IMR-90 (cell line): ENCODE measurements around the gene LYPD3. TPM values are rescaled to one million over a fixed set of nuclear protein-coding genes. Genes with fewer than 3 reads are reported as not detected.

Source experiments
- ATAC-seq: fragments of 200-7000 bp; cut with Tn5 transposase; 2 replicates; pipeline ENCODE4 v1.9.1; 2020; ENCODE audit warnings: low read depth, mild to moderate bottlenecking, moderate library complexity
- BruUV-seq: library from RNA; stranded (reverse); fragments of 400-500 nt; replicated peaks from 2 replicates; lab custom pipeline; 2021; lab: Mats Ljungman, UMichigan
- CTCF ChIA-PET: fragments of 300-600 bp; formaldehyde crosslinking; extraction: SDS; loops from one replicate; lab custom pipeline; 2021; ENCODE audit warnings: antibody characterized with exemption; lab: Yijun Ruan, JAX
- POLR2A ChIA-PET: fragments of 300-600 bp; sonication (Branson Sonifier 250); formaldehyde crosslinking; loops from one replicate; lab custom pipeline; 2022; ENCODE audit warnings: antibody characterized with exemption; ENCODE audit not compliant: unreplicated experiment; lab: Charles Lee
- DNase-seq: peaks from one replicate; pipeline ENCODE4 v3.0.0; 2013
- H2AFZ ChIP-seq: replicated peaks from 2 replicates; pipeline ENCODE3; 2013; ENCODE audit warnings: low read length, mild to moderate bottlenecking; ENCODE audit not compliant: poor library complexity
- H2AK5ac ChIP-seq: 2 replicates; pipeline ENCODE4 v1.6.1; 2013; ENCODE audit warnings: low read depth, low read length, inconsistent platforms
- H2AK9ac ChIP-seq: replicated peaks from 2 replicates; pipeline ENCODE3; 2013; ENCODE audit warnings: mild to moderate bottlenecking, low read depth, low read length, moderate library complexity; ENCODE audit not compliant: poor library complexity
- H2BK120ac ChIP-seq: 2 replicates; pipeline ENCODE4 v1.6.1; 2013; ENCODE audit warnings: low read depth, low read length, inconsistent platforms
- H2BK15ac ChIP-seq: 3 replicates; pipeline ENCODE4 v1.6.1; 2013; ENCODE audit warnings: low read depth, low read length, inconsistent platforms
- H2BK20ac ChIP-seq: 2 replicates; pipeline ENCODE4 v1.6.1; 2013; ENCODE audit warnings: low read depth, mild to moderate bottlenecking, inconsistent platforms, low read length, moderate library complexity
- H2BK5ac ChIP-seq: 2 replicates; pipeline ENCODE4 v1.6.1; 2013; ENCODE audit warnings: mild to moderate bottlenecking, low read depth, low read length, inconsistent platforms; ENCODE audit not compliant: poor library complexity, severe bottlenecking
- H3K14ac ChIP-seq: replicated peaks from 2 replicates; pipeline ENCODE4 v1.6.1; 2013; ENCODE audit warnings: low read depth, low read length, inconsistent platforms
- H3K18ac ChIP-seq: 2 replicates; pipeline ENCODE4 v1.6.1; 2013; ENCODE audit warnings: low read depth, low read length, control low read depth
- H3K23ac ChIP-seq: 2 replicates; pipeline ENCODE4 v1.6.1; 2013; ENCODE audit warnings: low read depth, low read length, inconsistent platforms
- H3K27ac ChIP-seq: 2 replicates; pipeline ENCODE4 v1.5.1; 2013; ENCODE audit warnings: mild to moderate bottlenecking, control low read depth, low read length; ENCODE audit not compliant: insufficient read depth
- H3K27me3 ChIP-seq: 2 replicates; pipeline ENCODE4 v1.6.1; 2013; ENCODE audit warnings: low read length; ENCODE audit not compliant: control insufficient read depth, insufficient read depth
- H3K36me3 ChIP-seq: 2 replicates; pipeline ENCODE4 v1.6.1; 2013; ENCODE audit warnings: low read length, mixed read lengths; ENCODE audit not compliant: control insufficient read depth, insufficient read depth
- H3K4ac ChIP-seq: 2 replicates; pipeline ENCODE4 v1.6.1; 2013; ENCODE audit warnings: low read depth, low read length, inconsistent platforms
- H3K4me1 ChIP-seq: 2 replicates; pipeline ENCODE4 v1.6.1; 2013; ENCODE audit warnings: low read length, mixed read lengths; ENCODE audit not compliant: control insufficient read depth, insufficient read depth
- H3K4me2 ChIP-seq: 2 replicates; pipeline ENCODE4 v1.6.1; 2013; ENCODE audit warnings: low read depth, mild to moderate bottlenecking, control low read depth, low read length, moderate library complexity
- H3K4me3 ChIP-seq: 2 replicates; pipeline ENCODE4 v1.5.1; 2013; ENCODE audit warnings: low read depth, mild to moderate bottlenecking, control low read depth, low read length, moderate library complexity; ENCODE audit not compliant: insufficient read depth
- H3K56ac ChIP-seq: 2 replicates; pipeline ENCODE4 v1.6.1; 2013; ENCODE audit warnings: low read length, inconsistent platforms; ENCODE audit not compliant: insufficient read depth; ENCODE audit errors: extremely low read depth
- H3K79me1 ChIP-seq, 2 experiments: 2 replicates each; pipeline ENCODE4 v1.6.1; 2013; ENCODE audit warnings: low read length in 2 of 2, inconsistent platforms in 1 of 2, low read depth in 1 of 2
- H3K9ac ChIP-seq: 2 replicates; pipeline ENCODE4 v1.6.1; 2013; ENCODE audit warnings: low read depth, low read length, control low read depth
- H3K9me1 ChIP-seq: 2 replicates; pipeline ENCODE4 v1.6.1; 2013; ENCODE audit warnings: low read length, inconsistent platforms; ENCODE audit not compliant: insufficient read depth
- H3K9me3 ChIP-seq: 2 replicates; pipeline ENCODE4 v1.6.1; 2013; ENCODE audit warnings: low read length; ENCODE audit not compliant: control insufficient read depth, insufficient read depth
- H4K20me1 ChIP-seq: 2 replicates; pipeline ENCODE4 v1.6.1; 2013; ENCODE audit warnings: low read length, inconsistent platforms; ENCODE audit not compliant: insufficient read depth
- H4K5ac ChIP-seq: 2 replicates; pipeline ENCODE4 v1.6.1; 2013; ENCODE audit warnings: mild to moderate bottlenecking, low read depth, low read length, control low read depth
- H4K8ac ChIP-seq, 2 experiments: 2 replicates each; pipeline ENCODE4 v1.6.1; 2013; ENCODE audit warnings: low read depth in 2 of 2, low read length in 2 of 2, control low read depth in 1 of 2, inconsistent platforms in 1 of 2
- H4K91ac ChIP-seq: 2 replicates; pipeline ENCODE4 v1.6.1; 2013; ENCODE audit warnings: low read depth, low read length, inconsistent platforms; ENCODE audit not compliant: insufficient read depth
- BHLHE40 ChIP-seq: fragments of 150-350 bp; IDR thresholded peaks from 2 replicates; pipeline ENCODE4 v1.6.1; 2016; ENCODE audit warnings: mild to moderate bottlenecking, low read depth, low read length
- CHD1 ChIP-seq: IDR thresholded peaks from 2 replicates; pipeline ENCODE4 v1.6.1; 2012; ENCODE audit warnings: low read depth, low read length, improper control_type of control experiment
- FOS ChIP-seq: fragments of 150-350 bp; IDR thresholded peaks from 2 replicates; pipeline ENCODE4 v1.6.1; 2016; ENCODE audit warnings: low read depth, low read length
- MAFK ChIP-seq: IDR thresholded peaks from 2 replicates; pipeline ENCODE4 v1.6.1; 2012; ENCODE audit warnings: low read depth, low read length, improper control_type of control experiment
- MXI1 ChIP-seq: IDR thresholded peaks from 2 replicates; pipeline ENCODE4 v1.6.1; 2012; ENCODE audit warnings: low read depth, mild to moderate bottlenecking, low read length, moderate library complexity, borderline replicate concordance
- RCOR1 ChIP-seq: IDR thresholded peaks from 2 replicates; pipeline ENCODE4 v1.6.1; 2012; ENCODE audit warnings: mild to moderate bottlenecking, low read length, improper control_type of control experiment; ENCODE audit not compliant: insufficient replicate concordance
- RFX5 ChIP-seq: IDR thresholded peaks from 2 replicates; pipeline ENCODE4 v1.8.0; 2012; ENCODE audit warnings: low read depth, mild to moderate bottlenecking, low read length, moderate library complexity
- SMC3 ChIP-seq: fragments of 150-350 bp; IDR thresholded peaks from 2 replicates; pipeline ENCODE4 v1.6.1; 2016; ENCODE audit warnings: low read depth, mild to moderate bottlenecking, antibody characterized with exemption, low read length, moderate library complexity
- USF2 ChIP-seq: fragments of 150-350 bp; IDR thresholded peaks from 2 replicates; pipeline ENCODE4 v1.6.1; 2017; ENCODE audit warnings: mild to moderate bottlenecking, antibody characterized with exemption, low read length, low read depth
- WGBS, 2 experiments: methylation state at CpG; one replicate each; pipeline versions ENCODE4 v1.1.5 to v1.1.7; 2013; ENCODE audit warnings: missing lambda C conversion rate in 2 of 2; ENCODE audit not compliant: insufficient read length in 1 of 2; ENCODE audit errors: extremely low coverage in 2 of 2; 5-methylcytosine and 5-hydroxymethylcytosine counted together
- dilution Hi-C: fragments of 300-500 bp; cut with HindIII; formaldehyde crosslinking; loops from one replicate; pipeline ENCODE4 v1.14.3; 2018; ENCODE audit warnings: low sequenced_read_pairs; ENCODE audit not compliant: unreplicated experiment
- in situ Hi-C: fragments of 300-500 bp; cut with MboI; formaldehyde crosslinking; loops from 3 replicates; pipeline ENCODE4 v1.14.3; 2019; ENCODE audit warnings: low sequenced_read_pairs, inconsistent platforms, mixed read lengths
- intact Hi-C: fragments of 100-400 bp; cut with micrococcal nuclease; formaldehyde crosslinking; loops from 2 replicates; pipeline ENCODE4 v1.10.0; 2022
- polyA plus RNA-seq, 3 experiments: library from polyadenylated mRNA; depleted of rRNA; stranded (reverse); fragments of >200 nt; gene quantifications; 2 replicates each; pipeline ENCODE4 v1.2.3, GENCODE V29; 2012; ENCODE audit warnings: low replicate concordance in 1 of 3
- total RNA-seq: library from RNA; depleted of rRNA; stranded (reverse); fragments of >200 nt; gene quantifications from 2 replicates; pipeline ENCODE4 v1.2.3, GENCODE V29; 2012

LYPD3 gene
- total and polyA plus RNA-seq, 2 of the 4 experiments (the other 2 are of a cell fraction): 0.18 to 1.1 TPM

GRCh38 chr19:43480574-43480973 lies 15.2 kb upstream of the LYPD3 start:
- H3K79me1 ChIP-seq: no peaks in the 10 kb centered on the region; a peak in 1 of 4 replicates
- CTCF ChIA-PET: interaction anchor here (0.6 kb wide), 2 partner anchors 149 to 1028 kb away, joined by 3 read pairs; no protein-coding TSS in a partner anchor
- no peak overlapping the region for H4K8ac ChIP-seq
- no peak overlapping the region for H2AK5ac ChIP-seq
- TF ChIP-seq BHLHE40 (no peak), USF2 (no peak), CHD1 (no peak), RFX5 (no peak), RCOR1 (no peak), MXI1 (no peak), FOS (no peak), MAFK (no peak), SMC3 (no peak)
- 0 out of 2 replicates have a peak overlapping the region, but pooled peaks have one; percentile 8 for H2BK120ac ChIP-seq
- H2BK5ac ChIP-seq: no peak overlapping the region
- H4K91ac ChIP-seq: no peak overlapping the region
- no peak overlapping the region for H4K5ac ChIP-seq
- H3K4me1 ChIP-seq: peaks cover 7% of the 10 kb centered on the region
- H2AFZ ChIP-seq: no peak overlapping the region
- H3K9ac ChIP-seq: no peak overlapping the region
- no peak overlapping the region for H2AK9ac ChIP-seq
- H3K9me3 ChIP-seq: no peaks in the 10 kb centered on the region
- no CpG with 5 or more reads among the region's 3 CpGs for WGBS, 2 experiments
- in situ Hi-C loops: no loop called here
- H2BK15ac ChIP-seq: no peak overlapping the region
- no peak overlapping the region for H3K27ac ChIP-seq
- H3K36me3 ChIP-seq: peaks cover 7% of the 10 kb centered on the region
- ATAC-seq (no peak), DNase-seq (no peak)
- POLR2A ChIA-PET: interaction anchor here (0.6 kb wide), 3 partner anchors 15 to 56 kb away, joined by 4 to 9 read pairs (median 4); no protein-coding TSS in a partner anchor
- no peak overlapping the region for H2BK20ac ChIP-seq
- no peak overlapping the region for H3K4ac ChIP-seq
- intact Hi-C loops: no loop called here
- dilution Hi-C loops: no loop called here
- H3K14ac ChIP-seq: no peak overlapping the region
- no peak overlapping the region for H3K4me2 ChIP-seq
- H3K4me3 ChIP-seq: no peak overlapping the region
- H3K23ac ChIP-seq: no peak overlapping the region
- peaks cover 3% of the 10 kb centered on the region for H4K20me1 ChIP-seq
- no peak overlapping the region for H3K18ac ChIP-seq
- no peak overlapping the region for H3K56ac ChIP-seq
- H3K9me1 ChIP-seq: peaks cover 13% of the 10 kb centered on the region
- BruUV-seq: no TSS peak
- H3K27me3 ChIP-seq: no peaks in the 10 kb centered on the region
